ENCODE measurements around the gene DNMT3A. TPM values are rescaled to one million over a fixed set of nuclear protein-coding genes. Genes with fewer than 3 reads are reported as not detected.

Gene DNMT3A
- total and polyA plus RNA-seq, 2 of the 8 experiments (the other 6 are each of a cell fraction or from before 2014, with no cell fraction given), result 33.6 to 178 TPM

DNA sequence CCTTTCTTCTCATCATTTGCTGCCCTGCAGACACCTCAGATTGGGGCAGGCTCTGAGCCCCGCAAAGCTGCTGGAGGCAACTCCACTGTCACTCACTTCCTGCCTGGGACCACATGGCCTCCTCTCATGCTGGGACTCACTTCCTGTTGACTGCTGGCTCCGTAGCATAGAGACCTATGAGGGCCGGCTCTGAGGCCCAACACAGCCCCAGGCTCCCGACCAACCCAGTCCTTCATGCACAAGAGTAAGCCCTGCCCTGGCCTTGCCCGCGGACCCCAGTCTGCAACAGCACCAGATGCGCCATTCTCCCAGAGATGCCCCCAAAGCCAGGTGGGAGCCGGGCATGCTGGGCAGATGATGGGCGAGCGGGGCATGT lies 55.7 kb downstream of the DNMT3A start:
- H2AFZ ChIP-seq (ENCODE audit: low read length), result no peak overlapping the region
- POLR2A ChIA-PET (ENCODE audit: partially characterized antibody), result interaction anchor here (0.8 to 2.1 kb wide), 5 partner anchors 9 to 35 kb away, joined by 3 to 17 read pairs (median 3); no protein-coding TSS in a partner anchor
- DNase-seq (ENCODE audit: low read depth in 1 of 2, low spot score in 2 of 2) (no peak), FAIRE-seq (no peak)
- no peak overlapping the region for H3K23ac ChIP-seq (ENCODE audit: insufficient read length)
- H2BK120ac ChIP-seq (replicated peaks; ENCODE audit: low read depth, low read length), result no peak overlapping the region
- H3K27ac ChIP-seq (ENCODE audit: low read depth, low read length), result no peak overlapping the region
- no peaks in the 10 kb centered on the region for H3K79me1 ChIP-seq (ENCODE audit: low read depth, low read length)
- H3K56ac ChIP-seq (replicated peaks; ENCODE audit: insufficient read length, low read depth, low read length), result no peak overlapping the region
- TF ChIP-seq ASH2L (IDR thresholded peaks at IDR 0.05; ENCODE audit: low read length), result no peak
- no peak for TF ChIP-seq EZH2 (IDR thresholded peaks at IDR 0.05; ENCODE audit: low read depth, low read length, severe bottlenecking)
- no peak for TF ChIP-seq CEBPB (IDR thresholded peaks at IDR 0.05; ENCODE audit: low read depth, low read length)
- TF ChIP-seq RNF2 (IDR thresholded peaks at IDR 0.05; ENCODE audit: borderline replicate concordance, low read depth, low read length, missing control alignments, poor library complexity, severe bottlenecking), result no peak
- no peak for TF ChIP-seq HDAC6 (IDR thresholded peaks at IDR 0.05; ENCODE audit: low read depth, low read length)
- TF ChIP-seq TAF1 (IDR thresholded peaks at IDR 0.05; ENCODE audit: low read depth, low read length), result peak; percentile 59; the same call in 1 of the 2 replicates
- no peak for TF ChIP-seq BACH1 (IDR thresholded peaks at IDR 0.05; ENCODE audit: low read length)
- no peak for TF ChIP-seq KDM1A (IDR thresholded peaks at IDR 0.05; ENCODE audit: borderline replicate concordance, low read length)
- TF ChIP-seq, protein P1, sequence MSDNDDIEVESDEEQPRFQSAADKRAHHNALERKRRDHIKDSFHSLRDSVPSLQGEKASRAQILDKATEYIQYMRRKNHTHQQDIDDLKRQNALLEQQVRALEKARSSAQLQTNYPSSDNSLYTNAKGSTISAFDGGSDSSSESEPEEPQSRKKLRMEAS (IDR thresholded peaks at IDR 0.05), result peak; percentile 59
- H3K9me3 ChIP-seq (ENCODE audit: insufficient read depth in 2 of 2, low read depth in 1 of 2, low read length in 1 of 2), result no peaks in the 10 kb centered on the region
- H3K4me2 ChIP-seq (ENCODE audit: insufficient read depth in 1 of 2, low read depth in 2 of 2, low read length in 2 of 2), result no peak overlapping the region
- 0 out of 2 replicates have a peak overlapping the region, but pooled peaks have one; percentile 46 for H2BK5ac ChIP-seq (ENCODE audit: low read depth, low read length)
- no peak overlapping the region for H3K4me3 ChIP-seq (ENCODE audit: extremely low read depth in 1 of 4, insufficient read depth in 2 of 4, low read depth in 3 of 4, low read length in 4 of 4)
- H2AK5ac ChIP-seq (ENCODE audit: low read depth, low read length), result no peak overlapping the region
- no peak overlapping the region for H2BK12ac ChIP-seq (ENCODE audit: low read depth, low read length)
- WGBS, 2 experiments (ENCODE audit: extremely low coverage in 1 of 2, insufficient coverage in 1 of 2, insufficient read length in 1 of 2, insufficient replicate concordance in 2 of 2, low coverage in 1 of 2, low lambda C conversion rate in 2 of 2, missing lambda C conversion rate in 1 of 2), result 83% methylated on average over 10 of the region's 10 CpGs; no CpG with 5 or more reads in 1 of the 2 experiments
- H3K27me3 ChIP-seq (replicated peaks in 1 of 4; ENCODE audit: control insufficient read depth in 3 of 4, extremely low read depth in 1 of 4, insufficient read depth in 3 of 4, low read length in 3 of 4), result no peaks in the 10 kb centered on the region
- peaks cover 0 to 11% (median 6%) of the 10 kb centered on the region in 4 experiments; a peak in 2 of 7 replicates for H3K4me1 ChIP-seq (replicated peaks in 1 of 4; ENCODE audit: control insufficient read depth in 3 of 4, insufficient read depth in 4 of 4, low read length in 3 of 4)
- H4K5ac ChIP-seq (ENCODE audit: insufficient read length, low read depth, low read length), result no peak overlapping the region
- H4K8ac ChIP-seq (ENCODE audit: extremely low read depth, insufficient read depth, low read length), result no peak overlapping the region
- no peaks in the 10 kb centered on the region for H4K20me1 ChIP-seq (replicated peaks in 1 of 2; ENCODE audit: control insufficient read depth in 1 of 2, insufficient read depth in 2 of 2, low read length in 2 of 2)
- H3K14ac ChIP-seq (ENCODE audit: insufficient read length), result no peak overlapping the region
- no peak overlapping the region for H3K4ac ChIP-seq (replicated peaks; ENCODE audit: insufficient read length, low read depth, low read length)
- no peak overlapping the region for H4K91ac ChIP-seq (replicated peaks; ENCODE audit: insufficient read length, low read length)
- H3K36me3 ChIP-seq (ENCODE audit: control insufficient read depth in 2 of 4, insufficient read depth in 4 of 4, low read length in 3 of 4), result no peaks in the 10 kb centered on the region
- H3K23me2 ChIP-seq (ENCODE audit: low read depth, low read length), result no peaks in the 10 kb centered on the region
- H2BK15ac ChIP-seq (ENCODE audit: low read length), result no peak overlapping the region; the same call in 1 of the 2 replicates
- H2BK20ac ChIP-seq (ENCODE audit: low read length), result peak overlapping the region; percentile 80
- no peaks in the 10 kb centered on the region for H3K79me2 ChIP-seq (ENCODE audit: control insufficient read depth in 1 of 2, insufficient read depth in 2 of 2, low read length in 2 of 2)
- CTCF ChIA-PET (ENCODE audit: partially characterized antibody), result interaction anchor here (0.6 to 3.7 kb wide), 6 partner anchors 10 to 76 kb away, joined by 3 to 17 read pairs (median 5); no protein-coding TSS in a partner anchor
- peak overlapping the region; percentile 73 for H3K18ac ChIP-seq (ENCODE audit: extremely low read depth, low read length)
- no peak overlapping the region for H3K9ac ChIP-seq (replicated peaks in 1 of 4; ENCODE audit: extremely low read depth in 1 of 4, low read depth in 3 of 4, low read length in 3 of 4)
